ENCODE data around the gene CAMK4. TPM values are rescaled to one million over a fixed set of nuclear protein-coding genes. Genes with fewer than 3 reads are reported as not detected.

CAMK4 gene
- total and polyA plus RNA-seq, 2 experiments from 2014 or later: 4.2 to 7.3 TPM

DNA sequence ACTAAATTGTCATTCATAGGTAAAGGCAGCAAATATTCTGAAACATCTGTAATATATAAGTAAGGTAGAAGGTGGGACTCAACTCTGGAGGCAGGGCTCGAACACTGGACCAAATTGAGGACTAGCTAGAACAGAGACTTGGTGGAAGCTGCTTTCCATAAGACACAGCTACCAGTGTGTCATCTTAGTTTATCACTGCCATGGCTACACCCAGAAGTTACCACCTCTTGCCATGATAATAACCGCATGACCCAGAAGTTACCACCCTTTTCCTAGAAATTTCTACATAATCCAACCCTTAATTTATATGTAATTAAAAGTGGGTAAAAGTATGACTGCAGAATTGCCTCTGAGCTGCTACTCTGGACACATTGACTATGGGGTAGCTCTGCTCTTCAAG, 188.4 kb downstream of the CAMK4 start:
- H3K36me3 ChIP-seq (ENCODE audit: insufficient read depth): no peaks in the 10 kb centered on the region
- H3K27ac ChIP-seq (ENCODE audit: low read depth): no peak overlapping the region
- no peaks in the 10 kb centered on the region for H3F3A ChIP-seq (replicated peaks; ENCODE audit: low read depth)
- H3K4me2 ChIP-seq: no peak overlapping the region
- no peaks in the 10 kb centered on the region for H3K27me3 Mint-ChIP-seq (ENCODE audit: insufficient read depth, low read depth, poor library complexity)
- no peak overlapping the region for H3K4me3 Mint-ChIP-seq
- H3K9me2 ChIP-seq (ENCODE audit: insufficient read depth): 0 out of 2 replicates have a peak, but pooled peaks cover 2% of the 10 kb centered on the region
- no peaks in the 10 kb centered on the region for H3K27me3 ChIP-seq (ENCODE audit: insufficient read depth)
- DNase-seq (ENCODE audit: low spot score) (no peak), ATAC-seq (no peak)
- peaks cover 19% of the 10 kb centered on the region; the same call in 2 of the 3 replicates for H3K36me3 Mint-ChIP-seq (ENCODE audit: low read depth)
- H3K4me3 ChIP-seq: no peak overlapping the region
- H3K4me1 Mint-ChIP-seq: no peaks in the 10 kb centered on the region
- H3K79me2 ChIP-seq (replicated peaks; ENCODE audit: insufficient read depth): no peaks in the 10 kb centered on the region
- H3K9me3 Mint-ChIP-seq: peaks cover 23% of the 10 kb centered on the region
- H3K27ac Mint-ChIP-seq: no peak overlapping the region
- no peak for TF ChIP-seq POLR2AphosphoS5 (IDR thresholded peaks at IDR 0.05; ENCODE audit: low read depth)
- TF ChIP-seq ZNF114 (CRISPR knock-in tag; IDR thresholded peaks at IDR 0.05): no peak
- no peak for TF ChIP-seq NANOG (IDR thresholded peaks at IDR 0.05; ENCODE audit: borderline replicate concordance)
- TF ChIP-seq CREB1 (CRISPR knock-in tag; IDR thresholded peaks at IDR 0.05; ENCODE audit: low read depth): no peak
- TF ChIP-seq, protein P1, sequence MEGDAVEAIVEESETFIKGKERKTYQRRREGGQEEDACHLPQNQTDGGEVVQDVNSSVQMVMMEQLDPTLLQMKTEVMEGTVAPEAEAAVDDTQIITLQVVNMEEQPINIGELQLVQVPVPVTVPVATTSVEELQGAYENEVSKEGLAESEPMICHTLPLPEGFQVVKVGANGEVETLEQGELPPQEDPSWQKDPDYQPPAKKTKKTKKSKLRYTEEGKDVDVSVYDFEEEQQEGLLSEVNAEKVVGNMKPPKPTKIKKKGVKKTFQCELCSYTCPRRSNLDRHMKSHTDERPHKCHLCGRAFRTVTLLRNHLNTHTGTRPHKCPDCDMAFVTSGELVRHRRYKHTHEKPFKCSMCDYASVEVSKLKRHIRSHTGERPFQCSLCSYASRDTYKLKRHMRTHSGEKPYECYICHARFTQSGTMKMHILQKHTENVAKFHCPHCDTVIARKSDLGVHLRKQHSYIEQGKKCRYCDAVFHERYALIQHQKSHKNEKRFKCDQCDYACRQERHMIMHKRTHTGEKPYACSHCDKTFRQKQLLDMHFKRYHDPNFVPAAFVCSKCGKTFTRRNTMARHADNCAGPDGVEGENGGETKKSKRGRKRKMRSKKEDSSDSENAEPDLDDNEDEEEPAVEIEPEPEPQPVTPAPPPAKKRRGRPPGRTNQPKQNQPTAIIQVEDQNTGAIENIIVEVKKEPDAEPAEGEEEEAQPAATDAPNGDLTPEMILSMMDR (conservative IDR thresholded peaks at IDR 0.05; ENCODE audit: low read depth in 2 of 2): no peak
- TF ChIP-seq ZNF331 (CRISPR knock-in tag; IDR thresholded peaks at IDR 0.05; ENCODE audit: low read depth): no peak
- TF ChIP-seq JUNB (IDR thresholded peaks at IDR 0.05; ENCODE audit: unreplicated experiment): no peak
- no peak for TF ChIP-seq STAT1 (IDR thresholded peaks at IDR 0.05; ENCODE audit: unreplicated experiment)
- TF ChIP-seq, protein P2, sequence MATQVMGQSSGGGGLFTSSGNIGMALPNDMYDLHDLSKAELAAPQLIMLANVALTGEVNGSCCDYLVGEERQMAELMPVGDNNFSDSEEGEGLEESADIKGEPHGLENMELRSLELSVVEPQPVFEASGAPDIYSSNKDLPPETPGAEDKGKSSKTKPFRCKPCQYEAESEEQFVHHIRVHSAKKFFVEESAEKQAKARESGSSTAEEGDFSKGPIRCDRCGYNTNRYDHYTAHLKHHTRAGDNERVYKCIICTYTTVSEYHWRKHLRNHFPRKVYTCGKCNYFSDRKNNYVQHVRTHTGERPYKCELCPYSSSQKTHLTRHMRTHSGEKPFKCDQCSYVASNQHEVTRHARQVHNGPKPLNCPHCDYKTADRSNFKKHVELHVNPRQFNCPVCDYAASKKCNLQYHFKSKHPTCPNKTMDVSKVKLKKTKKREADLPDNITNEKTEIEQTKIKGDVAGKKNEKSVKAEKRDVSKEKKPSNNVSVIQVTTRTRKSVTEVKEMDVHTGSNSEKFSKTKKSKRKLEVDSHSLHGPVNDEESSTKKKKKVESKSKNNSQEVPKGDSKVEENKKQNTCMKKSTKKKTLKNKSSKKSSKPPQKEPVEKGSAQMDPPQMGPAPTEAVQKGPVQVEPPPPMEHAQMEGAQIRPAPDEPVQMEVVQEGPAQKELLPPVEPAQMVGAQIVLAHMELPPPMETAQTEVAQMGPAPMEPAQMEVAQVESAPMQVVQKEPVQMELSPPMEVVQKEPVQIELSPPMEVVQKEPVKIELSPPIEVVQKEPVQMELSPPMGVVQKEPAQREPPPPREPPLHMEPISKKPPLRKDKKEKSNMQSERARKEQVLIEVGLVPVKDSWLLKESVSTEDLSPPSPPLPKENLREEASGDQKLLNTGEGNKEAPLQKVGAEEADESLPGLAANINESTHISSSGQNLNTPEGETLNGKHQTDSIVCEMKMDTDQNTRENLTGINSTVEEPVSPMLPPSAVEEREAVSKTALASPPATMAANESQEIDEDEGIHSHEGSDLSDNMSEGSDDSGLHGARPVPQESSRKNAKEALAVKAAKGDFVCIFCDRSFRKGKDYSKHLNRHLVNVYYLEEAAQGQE (IDR thresholded peaks at IDR 0.05; ENCODE audit: unreplicated experiment): no peak
- TF ChIP-seq, protein P3, sequence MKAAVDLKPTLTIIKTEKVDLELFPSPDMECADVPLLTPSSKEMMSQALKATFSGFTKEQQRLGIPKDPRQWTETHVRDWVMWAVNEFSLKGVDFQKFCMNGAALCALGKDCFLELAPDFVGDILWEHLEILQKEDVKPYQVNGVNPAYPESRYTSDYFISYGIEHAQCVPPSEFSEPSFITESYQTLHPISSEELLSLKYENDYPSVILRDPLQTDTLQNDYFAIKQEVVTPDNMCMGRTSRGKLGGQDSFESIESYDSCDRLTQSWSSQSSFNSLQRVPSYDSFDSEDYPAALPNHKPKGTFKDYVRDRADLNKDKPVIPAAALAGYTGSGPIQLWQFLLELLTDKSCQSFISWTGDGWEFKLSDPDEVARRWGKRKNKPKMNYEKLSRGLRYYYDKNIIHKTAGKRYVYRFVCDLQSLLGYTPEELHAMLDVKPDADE (IDR thresholded peaks at IDR 0.05): no peak
- TF ChIP-seq EZH2phosphoT487 (IDR thresholded peaks at IDR 0.05; ENCODE audit: unreplicated experiment): no peak
- TF ChIP-seq EZH2 (IDR thresholded peaks at IDR 0.05; ENCODE audit: low read depth, unreplicated experiment): no peak
- TF ChIP-seq, protein P4, sequence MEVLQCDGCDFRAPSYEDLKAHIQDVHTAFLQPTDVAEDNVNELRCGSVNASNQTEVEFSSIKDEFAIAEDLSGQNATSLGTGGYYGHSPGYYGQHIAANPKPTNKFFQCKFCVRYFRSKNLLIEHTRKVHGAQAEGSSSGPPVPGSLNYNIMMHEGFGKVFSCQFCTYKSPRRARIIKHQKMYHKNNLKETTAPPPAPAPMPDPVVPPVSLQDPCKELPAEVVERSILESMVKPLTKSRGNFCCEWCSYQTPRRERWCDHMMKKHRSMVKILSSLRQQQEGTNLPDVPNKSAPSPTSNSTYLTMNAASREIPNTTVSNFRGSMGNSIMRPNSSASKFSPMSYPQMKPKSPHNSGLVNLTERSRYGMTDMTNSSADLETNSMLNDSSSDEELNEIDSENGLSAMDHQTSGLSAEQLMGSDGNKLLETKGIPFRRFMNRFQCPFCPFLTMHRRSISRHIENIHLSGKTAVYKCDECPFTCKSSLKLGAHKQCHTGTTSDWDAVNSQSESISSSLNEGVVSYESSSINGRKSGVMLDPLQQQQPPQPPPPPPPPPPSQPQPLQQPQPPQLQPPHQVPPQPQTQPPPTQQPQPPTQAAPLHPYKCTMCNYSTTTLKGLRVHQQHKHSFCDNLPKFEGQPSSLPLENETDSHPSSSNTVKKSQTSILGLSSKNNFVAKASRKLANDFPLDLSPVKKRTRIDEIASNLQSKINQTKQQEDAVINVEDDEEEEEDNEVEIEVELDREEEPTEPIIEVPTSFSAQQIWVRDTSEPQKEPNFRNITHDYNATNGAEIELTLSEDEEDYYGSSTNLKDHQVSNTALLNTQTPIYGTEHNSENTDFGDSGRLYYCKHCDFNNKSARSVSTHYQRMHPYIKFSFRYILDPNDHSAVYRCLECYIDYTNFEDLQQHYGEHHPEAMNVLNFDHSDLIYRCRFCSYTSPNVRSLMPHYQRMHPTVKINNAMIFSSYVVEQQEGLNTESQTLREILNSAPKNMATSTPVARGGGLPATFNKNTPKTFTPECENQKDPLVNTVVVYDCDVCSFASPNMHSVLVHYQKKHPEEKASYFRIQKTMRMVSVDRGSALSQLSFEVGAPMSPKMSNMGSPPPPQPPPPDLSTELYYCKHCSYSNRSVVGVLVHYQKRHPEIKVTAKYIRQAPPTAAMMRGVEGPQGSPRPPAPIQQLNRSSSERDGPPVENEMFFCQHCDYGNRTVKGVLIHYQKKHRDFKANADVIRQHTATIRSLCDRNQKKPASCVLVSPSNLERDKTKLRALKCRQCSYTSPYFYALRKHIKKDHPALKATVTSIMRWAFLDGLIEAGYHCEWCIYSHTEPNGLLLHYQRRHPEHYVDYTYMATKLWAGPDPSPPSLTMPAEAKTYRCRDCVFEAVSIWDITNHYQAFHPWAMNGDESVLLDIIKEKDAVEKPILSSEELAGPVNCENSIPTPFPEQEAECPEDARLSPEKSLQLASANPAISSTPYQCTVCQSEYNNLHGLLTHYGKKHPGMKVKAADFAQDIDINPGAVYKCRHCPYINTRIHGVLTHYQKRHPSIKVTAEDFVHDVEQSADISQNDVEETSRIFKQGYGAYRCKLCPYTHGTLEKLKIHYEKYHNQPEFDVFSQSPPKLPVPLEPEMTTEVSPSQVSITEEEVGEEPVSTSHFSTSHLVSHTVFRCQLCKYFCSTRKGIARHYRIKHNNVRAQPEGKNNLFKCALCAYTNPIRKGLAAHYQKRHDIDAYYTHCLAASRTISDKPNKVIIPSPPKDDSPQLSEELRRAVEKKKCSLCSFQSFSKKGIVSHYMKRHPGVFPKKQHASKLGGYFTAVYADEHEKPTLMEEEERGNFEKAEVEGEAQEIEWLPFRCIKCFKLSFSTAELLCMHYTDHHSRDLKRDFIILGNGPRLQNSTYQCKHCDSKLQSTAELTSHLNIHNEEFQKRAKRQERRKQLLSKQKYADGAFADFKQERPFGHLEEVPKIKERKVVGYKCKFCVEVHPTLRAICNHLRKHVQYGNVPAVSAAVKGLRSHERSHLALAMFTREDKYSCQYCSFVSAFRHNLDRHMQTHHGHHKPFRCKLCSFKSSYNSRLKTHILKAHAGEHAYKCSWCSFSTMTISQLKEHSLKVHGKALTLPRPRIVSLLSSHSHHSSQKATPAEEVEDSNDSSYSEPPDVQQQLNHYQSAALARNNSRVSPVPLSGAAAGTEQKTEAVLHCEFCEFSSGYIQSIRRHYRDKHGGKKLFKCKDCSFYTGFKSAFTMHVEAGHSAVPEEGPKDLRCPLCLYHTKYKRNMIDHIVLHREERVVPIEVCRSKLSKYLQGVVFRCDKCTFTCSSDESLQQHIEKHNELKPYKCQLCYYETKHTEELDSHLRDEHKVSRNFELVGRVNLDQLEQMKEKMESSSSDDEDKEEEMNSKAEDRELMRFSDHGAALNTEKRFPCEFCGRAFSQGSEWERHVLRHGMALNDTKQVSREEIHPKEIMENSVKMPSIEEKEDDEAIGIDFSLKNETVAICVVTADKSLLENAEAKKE (CRISPR knock-in tag; IDR thresholded peaks at IDR 0.05): no peak
- no peak overlapping the region for H2AFZ ChIP-seq
- H3K4me1 ChIP-seq (ENCODE audit: insufficient read depth): no peaks in the 10 kb centered on the region
- H4K20me1 ChIP-seq (replicated peaks; ENCODE audit: insufficient read depth): 0 out of 2 replicates have a peak, but pooled peaks cover 3% of the 10 kb centered on the region
